SH-SY5Y (cell line): ENCODE data around the gene MICAL2.

Experiments
- GATA2 ChIP-seq: IDR thresholded peaks from 2 replicates; pipeline ENCODE4 v1.6.1; 2011; ENCODE audit warnings: mild to moderate bottlenecking, low read depth, low read length
- GATA3 ChIP-seq: IDR thresholded peaks from 2 replicates; pipeline ENCODE4 v1.6.1; 2011; ENCODE audit warnings: low read depth, mild to moderate bottlenecking, low read length, moderate library complexity

DNA sequence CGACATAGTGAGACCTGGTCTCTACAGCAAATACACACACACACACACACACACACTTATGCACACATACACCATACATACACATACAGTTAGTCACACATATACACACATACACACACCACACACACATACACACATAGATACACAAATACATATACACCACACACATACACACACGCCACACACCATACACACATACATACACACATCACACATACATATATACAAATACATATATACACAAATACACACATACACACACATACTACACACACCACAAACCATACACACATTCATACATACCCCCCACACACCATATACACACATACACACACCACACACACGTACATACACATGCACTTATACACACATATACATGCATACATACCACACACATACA lies 57.7 kb downstream of the MICAL2 start:
- TF ChIP-seq GATA3 (no peak), GATA2 (no peak)
